ENCODE measurements around the gene TBCCD1. TPM values are rescaled to one million over a fixed set of nuclear protein-coding genes. Genes with fewer than 3 reads are reported as not detected.

The TBCCD1 gene
- total and polyA plus RNA-seq, 2 experiments from 2014 or later, result 5.8 to 16.7 TPM

DNA sequence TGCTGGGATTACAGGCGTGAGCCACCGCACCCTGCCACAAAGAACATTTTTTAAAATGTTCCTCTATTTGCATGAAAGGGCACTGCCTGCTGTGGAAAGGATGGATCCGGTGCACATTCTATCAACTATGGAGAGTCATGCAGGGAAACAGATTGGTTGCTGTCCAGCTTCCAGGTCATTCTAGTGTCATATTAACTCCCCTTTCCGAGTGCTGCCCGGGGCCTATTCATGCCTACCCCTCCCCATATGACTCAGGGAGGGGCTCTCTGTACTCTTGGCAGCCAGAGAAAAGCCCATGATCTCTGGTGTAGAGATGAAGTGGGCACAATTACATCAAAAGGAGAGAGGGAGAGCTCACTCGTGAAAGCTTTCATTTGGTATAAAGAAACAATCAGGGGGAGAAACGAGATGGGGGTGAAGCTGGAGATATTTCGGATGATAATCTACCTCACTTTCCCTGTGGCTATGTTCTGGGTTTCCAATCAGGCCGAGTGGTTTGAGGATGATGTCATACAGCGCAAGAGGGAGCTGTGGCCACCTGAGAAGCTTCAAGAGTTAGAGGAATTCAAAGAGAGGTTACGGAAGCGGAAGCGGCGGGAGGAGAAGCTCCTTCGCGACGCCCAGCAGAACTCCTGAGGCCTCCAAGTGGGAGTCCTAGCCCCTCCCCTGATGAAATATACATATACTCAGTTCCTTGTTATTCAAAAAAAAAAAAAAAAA lies 29.6 kb upstream of the TBCCD1 start:
- Histone ChIP-seq H3K4me3 (no peak overlapping the region), H2AFZ (peak overlapping the region; percentile 72), H3K4me1 (ENCODE audit: insufficient read depth) (no peaks in the 10 kb centered on the region), H3K36me3 (ENCODE audit: insufficient read depth) (no peaks in the 10 kb centered on the region), H3K9me2 (ENCODE audit: insufficient read depth) (no peaks in the 10 kb centered on the region), H3K4me2 (0 out of 2 replicates have a peak overlapping the region, but pooled peaks have one; percentile 24), H3K79me2 (replicated peaks; ENCODE audit: insufficient read depth) (no peaks in the 10 kb centered on the region), H3K27ac (ENCODE audit: low read depth) (no peak overlapping the region), H3F3A (replicated peaks; ENCODE audit: low read depth) (no peaks in the 10 kb centered on the region), H4K20me1 (replicated peaks; ENCODE audit: insufficient read depth) (no peaks in the 10 kb centered on the region), H3K27me3 (ENCODE audit: insufficient read depth) (no peaks in the 10 kb centered on the region)
- Mint-ChIP-seq H3K27me3 (ENCODE audit: insufficient read depth, low read depth, poor library complexity) (peaks cover 3% of the 10 kb centered on the region), H3K4me3 (no peak overlapping the region; the same call in 2 of the 3 replicates), H3K9me3 (no peaks in the 10 kb centered on the region; the same call in 2 of the 3 replicates), H3K27ac (no peak overlapping the region), H3K4me1 (peaks cover 6% of the 10 kb centered on the region), H3K36me3 (ENCODE audit: low read depth) (no peaks in the 10 kb centered on the region)
- peak; percentile 73 for DNase-seq (ENCODE audit: low spot score)
- no peak for TF ChIP-seq ZNF114 (CRISPR knock-in tag; IDR thresholded peaks at IDR 0.05)
- TF ChIP-seq, protein P1, sequence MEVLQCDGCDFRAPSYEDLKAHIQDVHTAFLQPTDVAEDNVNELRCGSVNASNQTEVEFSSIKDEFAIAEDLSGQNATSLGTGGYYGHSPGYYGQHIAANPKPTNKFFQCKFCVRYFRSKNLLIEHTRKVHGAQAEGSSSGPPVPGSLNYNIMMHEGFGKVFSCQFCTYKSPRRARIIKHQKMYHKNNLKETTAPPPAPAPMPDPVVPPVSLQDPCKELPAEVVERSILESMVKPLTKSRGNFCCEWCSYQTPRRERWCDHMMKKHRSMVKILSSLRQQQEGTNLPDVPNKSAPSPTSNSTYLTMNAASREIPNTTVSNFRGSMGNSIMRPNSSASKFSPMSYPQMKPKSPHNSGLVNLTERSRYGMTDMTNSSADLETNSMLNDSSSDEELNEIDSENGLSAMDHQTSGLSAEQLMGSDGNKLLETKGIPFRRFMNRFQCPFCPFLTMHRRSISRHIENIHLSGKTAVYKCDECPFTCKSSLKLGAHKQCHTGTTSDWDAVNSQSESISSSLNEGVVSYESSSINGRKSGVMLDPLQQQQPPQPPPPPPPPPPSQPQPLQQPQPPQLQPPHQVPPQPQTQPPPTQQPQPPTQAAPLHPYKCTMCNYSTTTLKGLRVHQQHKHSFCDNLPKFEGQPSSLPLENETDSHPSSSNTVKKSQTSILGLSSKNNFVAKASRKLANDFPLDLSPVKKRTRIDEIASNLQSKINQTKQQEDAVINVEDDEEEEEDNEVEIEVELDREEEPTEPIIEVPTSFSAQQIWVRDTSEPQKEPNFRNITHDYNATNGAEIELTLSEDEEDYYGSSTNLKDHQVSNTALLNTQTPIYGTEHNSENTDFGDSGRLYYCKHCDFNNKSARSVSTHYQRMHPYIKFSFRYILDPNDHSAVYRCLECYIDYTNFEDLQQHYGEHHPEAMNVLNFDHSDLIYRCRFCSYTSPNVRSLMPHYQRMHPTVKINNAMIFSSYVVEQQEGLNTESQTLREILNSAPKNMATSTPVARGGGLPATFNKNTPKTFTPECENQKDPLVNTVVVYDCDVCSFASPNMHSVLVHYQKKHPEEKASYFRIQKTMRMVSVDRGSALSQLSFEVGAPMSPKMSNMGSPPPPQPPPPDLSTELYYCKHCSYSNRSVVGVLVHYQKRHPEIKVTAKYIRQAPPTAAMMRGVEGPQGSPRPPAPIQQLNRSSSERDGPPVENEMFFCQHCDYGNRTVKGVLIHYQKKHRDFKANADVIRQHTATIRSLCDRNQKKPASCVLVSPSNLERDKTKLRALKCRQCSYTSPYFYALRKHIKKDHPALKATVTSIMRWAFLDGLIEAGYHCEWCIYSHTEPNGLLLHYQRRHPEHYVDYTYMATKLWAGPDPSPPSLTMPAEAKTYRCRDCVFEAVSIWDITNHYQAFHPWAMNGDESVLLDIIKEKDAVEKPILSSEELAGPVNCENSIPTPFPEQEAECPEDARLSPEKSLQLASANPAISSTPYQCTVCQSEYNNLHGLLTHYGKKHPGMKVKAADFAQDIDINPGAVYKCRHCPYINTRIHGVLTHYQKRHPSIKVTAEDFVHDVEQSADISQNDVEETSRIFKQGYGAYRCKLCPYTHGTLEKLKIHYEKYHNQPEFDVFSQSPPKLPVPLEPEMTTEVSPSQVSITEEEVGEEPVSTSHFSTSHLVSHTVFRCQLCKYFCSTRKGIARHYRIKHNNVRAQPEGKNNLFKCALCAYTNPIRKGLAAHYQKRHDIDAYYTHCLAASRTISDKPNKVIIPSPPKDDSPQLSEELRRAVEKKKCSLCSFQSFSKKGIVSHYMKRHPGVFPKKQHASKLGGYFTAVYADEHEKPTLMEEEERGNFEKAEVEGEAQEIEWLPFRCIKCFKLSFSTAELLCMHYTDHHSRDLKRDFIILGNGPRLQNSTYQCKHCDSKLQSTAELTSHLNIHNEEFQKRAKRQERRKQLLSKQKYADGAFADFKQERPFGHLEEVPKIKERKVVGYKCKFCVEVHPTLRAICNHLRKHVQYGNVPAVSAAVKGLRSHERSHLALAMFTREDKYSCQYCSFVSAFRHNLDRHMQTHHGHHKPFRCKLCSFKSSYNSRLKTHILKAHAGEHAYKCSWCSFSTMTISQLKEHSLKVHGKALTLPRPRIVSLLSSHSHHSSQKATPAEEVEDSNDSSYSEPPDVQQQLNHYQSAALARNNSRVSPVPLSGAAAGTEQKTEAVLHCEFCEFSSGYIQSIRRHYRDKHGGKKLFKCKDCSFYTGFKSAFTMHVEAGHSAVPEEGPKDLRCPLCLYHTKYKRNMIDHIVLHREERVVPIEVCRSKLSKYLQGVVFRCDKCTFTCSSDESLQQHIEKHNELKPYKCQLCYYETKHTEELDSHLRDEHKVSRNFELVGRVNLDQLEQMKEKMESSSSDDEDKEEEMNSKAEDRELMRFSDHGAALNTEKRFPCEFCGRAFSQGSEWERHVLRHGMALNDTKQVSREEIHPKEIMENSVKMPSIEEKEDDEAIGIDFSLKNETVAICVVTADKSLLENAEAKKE (CRISPR knock-in tag; IDR thresholded peaks at IDR 0.05), result no peak
- TF ChIP-seq EZH2phosphoT487 (IDR thresholded peaks at IDR 0.05; ENCODE audit: unreplicated experiment), result no peak
- peak; percentile 57 for TF ChIP-seq CREB1 (CRISPR knock-in tag; IDR thresholded peaks at IDR 0.05; ENCODE audit: low read depth)
- TF ChIP-seq, protein P2, sequence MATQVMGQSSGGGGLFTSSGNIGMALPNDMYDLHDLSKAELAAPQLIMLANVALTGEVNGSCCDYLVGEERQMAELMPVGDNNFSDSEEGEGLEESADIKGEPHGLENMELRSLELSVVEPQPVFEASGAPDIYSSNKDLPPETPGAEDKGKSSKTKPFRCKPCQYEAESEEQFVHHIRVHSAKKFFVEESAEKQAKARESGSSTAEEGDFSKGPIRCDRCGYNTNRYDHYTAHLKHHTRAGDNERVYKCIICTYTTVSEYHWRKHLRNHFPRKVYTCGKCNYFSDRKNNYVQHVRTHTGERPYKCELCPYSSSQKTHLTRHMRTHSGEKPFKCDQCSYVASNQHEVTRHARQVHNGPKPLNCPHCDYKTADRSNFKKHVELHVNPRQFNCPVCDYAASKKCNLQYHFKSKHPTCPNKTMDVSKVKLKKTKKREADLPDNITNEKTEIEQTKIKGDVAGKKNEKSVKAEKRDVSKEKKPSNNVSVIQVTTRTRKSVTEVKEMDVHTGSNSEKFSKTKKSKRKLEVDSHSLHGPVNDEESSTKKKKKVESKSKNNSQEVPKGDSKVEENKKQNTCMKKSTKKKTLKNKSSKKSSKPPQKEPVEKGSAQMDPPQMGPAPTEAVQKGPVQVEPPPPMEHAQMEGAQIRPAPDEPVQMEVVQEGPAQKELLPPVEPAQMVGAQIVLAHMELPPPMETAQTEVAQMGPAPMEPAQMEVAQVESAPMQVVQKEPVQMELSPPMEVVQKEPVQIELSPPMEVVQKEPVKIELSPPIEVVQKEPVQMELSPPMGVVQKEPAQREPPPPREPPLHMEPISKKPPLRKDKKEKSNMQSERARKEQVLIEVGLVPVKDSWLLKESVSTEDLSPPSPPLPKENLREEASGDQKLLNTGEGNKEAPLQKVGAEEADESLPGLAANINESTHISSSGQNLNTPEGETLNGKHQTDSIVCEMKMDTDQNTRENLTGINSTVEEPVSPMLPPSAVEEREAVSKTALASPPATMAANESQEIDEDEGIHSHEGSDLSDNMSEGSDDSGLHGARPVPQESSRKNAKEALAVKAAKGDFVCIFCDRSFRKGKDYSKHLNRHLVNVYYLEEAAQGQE (IDR thresholded peaks at IDR 0.05; ENCODE audit: unreplicated experiment), result no peak
- no peak for TF ChIP-seq STAT1 (IDR thresholded peaks at IDR 0.05; ENCODE audit: unreplicated experiment)
- TF ChIP-seq, protein P3, sequence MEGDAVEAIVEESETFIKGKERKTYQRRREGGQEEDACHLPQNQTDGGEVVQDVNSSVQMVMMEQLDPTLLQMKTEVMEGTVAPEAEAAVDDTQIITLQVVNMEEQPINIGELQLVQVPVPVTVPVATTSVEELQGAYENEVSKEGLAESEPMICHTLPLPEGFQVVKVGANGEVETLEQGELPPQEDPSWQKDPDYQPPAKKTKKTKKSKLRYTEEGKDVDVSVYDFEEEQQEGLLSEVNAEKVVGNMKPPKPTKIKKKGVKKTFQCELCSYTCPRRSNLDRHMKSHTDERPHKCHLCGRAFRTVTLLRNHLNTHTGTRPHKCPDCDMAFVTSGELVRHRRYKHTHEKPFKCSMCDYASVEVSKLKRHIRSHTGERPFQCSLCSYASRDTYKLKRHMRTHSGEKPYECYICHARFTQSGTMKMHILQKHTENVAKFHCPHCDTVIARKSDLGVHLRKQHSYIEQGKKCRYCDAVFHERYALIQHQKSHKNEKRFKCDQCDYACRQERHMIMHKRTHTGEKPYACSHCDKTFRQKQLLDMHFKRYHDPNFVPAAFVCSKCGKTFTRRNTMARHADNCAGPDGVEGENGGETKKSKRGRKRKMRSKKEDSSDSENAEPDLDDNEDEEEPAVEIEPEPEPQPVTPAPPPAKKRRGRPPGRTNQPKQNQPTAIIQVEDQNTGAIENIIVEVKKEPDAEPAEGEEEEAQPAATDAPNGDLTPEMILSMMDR (conservative IDR thresholded peaks at IDR 0.05; ENCODE audit: low read depth in 2 of 2), result peak in 1 of 2 experiments; percentile 36; a peak in 2 of 4 replicates
- TF ChIP-seq JUNB (IDR thresholded peaks at IDR 0.05; ENCODE audit: unreplicated experiment), result no peak
- no peak for TF ChIP-seq ZNF331 (CRISPR knock-in tag; IDR thresholded peaks at IDR 0.05; ENCODE audit: low read depth)
- ATAC-seq, result peak; percentile 93

All from GM23338 (cell line).